Measurements from ENCODE around the gene IRF2BP2.
A peak's percentile ranks its signal among the peaks of the same experiment; 100 is the strongest.

The IRF2BP2 gene

GRCh38 chr1:234559902-234560676 is 49.9 kb downstream of the IRF2BP2 start:
- H3K27ac ChIP-seq (ENCODE audit: extremely low read depth, low read depth, low read length), result no peak overlapping the region
- no peaks in the 10 kb centered on the region for H3K36me3 ChIP-seq (ENCODE audit: control insufficient read depth in 2 of 2, insufficient read depth in 1 of 2, low read length in 2 of 2)
- peaks cover 15% of the 10 kb centered on the region for H3K4me1 ChIP-seq (ENCODE audit: control insufficient read depth, insufficient read depth, low read length)
- POLR2A ChIA-PET, result interaction anchor here (1.0 to 1.3 kb wide), 2 partner anchors 10 to 51 kb away, joined by 3 read pairs; no protein-coding TSS in a partner anchor
- CTCF ChIA-PET, result interaction anchor here (0.7 to 3.1 kb wide), 2 partner anchors 18 to 61 kb away, joined by 3 to 10 read pairs; no protein-coding TSS in a partner anchor
- no peak for TF ChIP-seq ZNF639 (tag by site-specific recombination; IDR thresholded peaks at IDR 0.05)
- no peak for TF ChIP-seq PRDM1 (tag by site-specific recombination; IDR thresholded peaks at IDR 0.05)
- TF ChIP-seq ZNF214 (tag by site-specific recombination; IDR thresholded peaks at IDR 0.05; ENCODE audit: borderline replicate concordance), result no peak
- no peak for TF ChIP-seq ZNF621 (tag by site-specific recombination; IDR thresholded peaks at IDR 0.05)
- no peak for TF ChIP-seq ZNF24 (tag by site-specific recombination; IDR thresholded peaks at IDR 0.05)
- no peak for TF ChIP-seq ZNF658 (tag by site-specific recombination; IDR thresholded peaks at IDR 0.05)
- TF ChIP-seq ZNF837 (tag by site-specific recombination; IDR thresholded peaks at IDR 0.05), result no peak
- H3K9me3 ChIP-seq (ENCODE audit: control insufficient read depth, insufficient read depth, low read depth, low read length), result no peaks in the 10 kb centered on the region
- H3K4me3 ChIP-seq (ENCODE audit: low read depth, low read length), result no peak overlapping the region

GRCh38 chr1:234559152-234559901 is 50.7 kb downstream of the IRF2BP2 start:
- H3K27ac ChIP-seq (ENCODE audit: extremely low read depth, low read depth, low read length), result no peak overlapping the region
- H3K36me3 ChIP-seq (ENCODE audit: control insufficient read depth in 2 of 2, insufficient read depth in 1 of 2, low read length in 2 of 2), result no peaks in the 10 kb centered on the region
- H3K4me1 ChIP-seq (ENCODE audit: control insufficient read depth, insufficient read depth, low read length), result peaks cover 15% of the 10 kb centered on the region
- ChIA-PET POLR2A (interaction anchor here (1.3 kb wide), 1 partner anchor 52 kb away, joined by 3 read pairs; no protein-coding TSS in a partner anchor), CTCF (interaction anchor here (0.7 to 3.1 kb wide), 3 partner anchors 19 to 250 kb away, joined by 3 to 10 read pairs (median 3); no protein-coding TSS in a partner anchor)
- no peaks in the 10 kb centered on the region for H3K9me3 ChIP-seq (ENCODE audit: control insufficient read depth, insufficient read depth, low read depth, low read length)
- no peak overlapping the region for H3K4me3 ChIP-seq (ENCODE audit: low read depth, low read length)
- TF ChIP-seq ZNF449 (tag by site-specific recombination; IDR thresholded peaks at IDR 0.05), result peak; percentile 55; the same call in 1 of the 2 replicates
- no peak for TF ChIP-seq ZNF658 (tag by site-specific recombination; IDR thresholded peaks at IDR 0.05)
- no peak for TF ChIP-seq ZNF146 (tag by site-specific recombination; IDR thresholded peaks at IDR 0.05)
- TF ChIP-seq ZFP37 (tag by site-specific recombination; IDR thresholded peaks at IDR 0.05), result peak; percentile 88

GRCh38 chr1:234558330-234558836 is 51.6 kb downstream of the IRF2BP2 start:
- no peaks in the 10 kb centered on the region for H3K9me3 ChIP-seq (ENCODE audit: control insufficient read depth, insufficient read depth, low read depth, low read length)
- H3K4me1 ChIP-seq (ENCODE audit: control insufficient read depth, insufficient read depth, low read length), result peaks cover 10% of the 10 kb centered on the region
- H3K27ac ChIP-seq (ENCODE audit: extremely low read depth, low read depth, low read length), result no peak overlapping the region
- no peak overlapping the region for H3K4me3 ChIP-seq (ENCODE audit: low read depth, low read length)
- no peaks in the 10 kb centered on the region for H3K36me3 ChIP-seq (ENCODE audit: control insufficient read depth in 2 of 2, insufficient read depth in 1 of 2, low read length in 2 of 2)
- CTCF ChIA-PET, result interaction anchor here (0.9 kb wide), 1 partner anchor 249 kb away, joined by 3 read pairs; no protein-coding TSS in a partner anchor
- peak; percentile 60 for TF ChIP-seq ZNF335 (tag by site-specific recombination; conservative IDR thresholded peaks at IDR 0.05)
- peak; percentile 84 for TF ChIP-seq ZIC2 (tag by site-specific recombination; IDR thresholded peaks at IDR 0.05)
- TF ChIP-seq ZSCAN16 (tag by site-specific recombination; IDR thresholded peaks at IDR 0.05), result no peak
- peak; percentile 31; the same call in 1 of the 2 replicates for TF ChIP-seq ZNF341 (tag by site-specific recombination; IDR thresholded peaks at IDR 0.05; ENCODE audit: low read depth)
- TF ChIP-seq ZNF747 (tag by site-specific recombination; IDR thresholded peaks at IDR 0.05), result no peak
- POLR2A ChIA-PET, result no interaction called here

Data from HEK293 (cell line).